BE2C (cell line): ENCODE results near the gene IRS4.

Experiments
- DNase-seq: peaks from one replicate; pipeline ENCODE4 v3.0.0-alpha.2; 2020
- H3K27me3 ChIP-seq: fragments of 250-450 bp; sonication (Bioruptor Pico); 2 replicates; pipeline ENCODE4 v1.5.1; 2020; ENCODE audit warnings: mild to moderate bottlenecking
- H3K36me3 ChIP-seq: fragments of 250-450 bp; sonication (Bioruptor Pico); 2 replicates; pipeline ENCODE4 v1.5.1; 2020; ENCODE audit warnings: mild to moderate bottlenecking
- H3K4me1 ChIP-seq: fragments of 250-450 bp; sonication (Bioruptor Pico); 2 replicates; pipeline ENCODE4 v1.5.1; 2020
- H3K4me3 ChIP-seq: 2 replicates; pipeline ENCODE4 v1.5.1; 2011; ENCODE audit warnings: low read depth, low read length
- H3K9me3 ChIP-seq: fragments of 250-450 bp; sonication (Bioruptor Pico); 2 replicates; pipeline ENCODE4 v1.5.1; 2020
- CTCF ChIP-seq: IDR thresholded peaks from 2 replicates; pipeline ENCODE4 v1.5.1; 2012; ENCODE audit warnings: mild to moderate bottlenecking, low read depth, low read length

Gene IRS4

DNA sequence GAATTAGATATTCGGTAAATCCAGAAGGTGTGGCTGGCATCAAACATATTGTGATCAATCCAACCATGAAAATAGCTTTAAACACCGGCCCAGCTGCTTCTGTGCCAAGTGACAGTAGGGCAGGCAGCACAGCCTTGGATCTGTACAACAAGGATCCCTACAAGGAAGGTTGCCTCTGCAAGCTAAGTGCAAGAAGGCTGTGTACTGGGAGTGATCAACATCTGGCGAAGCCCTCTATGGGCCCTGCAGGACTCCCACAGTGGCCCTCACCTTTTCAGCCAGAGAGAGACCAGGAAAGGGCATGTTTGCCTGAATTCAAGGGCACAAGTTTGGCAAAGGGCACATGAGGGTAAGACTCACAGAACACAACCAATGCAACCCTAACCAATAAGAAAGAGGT, 9.6 kb downstream of the IRS4 start:
- no peak overlapping the region for H3K4me3 ChIP-seq
- TF ChIP-seq CTCF: no peak
- H3K9me3 ChIP-seq: no peaks in the 10 kb centered on the region
- H3K4me1 ChIP-seq: no peaks in the 10 kb centered on the region
- H3K36me3 ChIP-seq: no peaks in the 10 kb centered on the region
- H3K27me3 ChIP-seq: no peaks in the 10 kb centered on the region; the same call in 1 of the 2 replicates
- no peak for DNase-seq

- no peak for TF ChIP-seq CTCF
- H3K4me3 ChIP-seq: no peak overlapping the region
- DNase-seq: no peak
- H3K9me3 ChIP-seq: no peaks in the 10 kb centered on the region
- no peaks in the 10 kb centered on the region for H3K36me3 ChIP-seq
- no peaks in the 10 kb centered on the region for H3K4me1 ChIP-seq
- no peaks in the 10 kb centered on the region for H3K27me3 ChIP-seq
Measured at GRCh38 chrX:108722561-108722960, 13.8 kb downstream of the IRS4 start.

DNA sequence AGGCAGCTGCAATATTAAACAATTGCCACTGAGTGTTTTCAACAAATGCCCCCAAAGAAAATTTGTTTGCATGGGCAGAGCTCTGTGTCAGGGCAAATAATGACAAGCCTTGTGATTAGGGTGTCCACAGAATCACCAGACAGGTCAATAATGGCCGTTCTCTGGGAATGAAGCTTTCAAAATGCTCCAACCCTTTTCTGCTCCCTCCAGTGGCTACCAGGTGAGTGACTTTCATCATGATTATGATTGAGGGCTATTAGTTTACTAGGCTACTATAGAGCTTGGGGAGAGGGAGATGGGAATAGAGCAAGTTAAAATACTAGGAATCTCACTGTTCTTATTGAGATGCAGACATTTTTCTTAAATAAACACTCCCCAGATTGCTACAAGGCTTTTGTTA, 23.5 kb downstream of the IRS4 start:
- H3K27me3 ChIP-seq: no peaks in the 10 kb centered on the region
- TF ChIP-seq CTCF: no peak
- no peaks in the 10 kb centered on the region for H3K9me3 ChIP-seq
- H3K36me3 ChIP-seq: no peaks in the 10 kb centered on the region
- no peak for DNase-seq
- no peaks in the 10 kb centered on the region for H3K4me1 ChIP-seq
- H3K4me3 ChIP-seq: no peak overlapping the region

DNA sequence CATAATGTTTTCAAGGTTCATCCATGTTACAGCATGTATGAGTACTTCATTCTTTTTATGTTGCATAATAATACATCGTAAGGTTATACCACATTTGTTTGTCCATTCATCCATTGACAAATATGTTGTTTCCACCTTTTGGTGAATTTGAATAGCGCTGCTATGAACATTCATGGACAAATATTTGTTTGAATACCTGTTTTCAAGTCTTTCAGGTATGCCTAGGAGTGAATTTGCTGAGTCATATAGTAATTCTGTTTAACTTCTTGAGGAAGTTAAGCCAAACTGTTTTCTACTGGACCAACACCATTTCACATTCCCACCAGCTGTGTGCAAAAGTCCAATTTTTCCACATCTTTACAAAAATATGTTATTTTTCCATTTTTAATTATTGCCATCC, 31.5 kb downstream of the IRS4 start:
- no peak for TF ChIP-seq CTCF
- Histone ChIP-seq H3K4me3 (no peak overlapping the region), H3K36me3 (no peaks in the 10 kb centered on the region), H3K9me3 (no peaks in the 10 kb centered on the region), H3K4me1 (no peaks in the 10 kb centered on the region), H3K27me3 (no peaks in the 10 kb centered on the region)
- DNase-seq: no peak

GRCh38 chrX:108702530-108702929, 33.8 kb downstream of the IRS4 start:
- Histone ChIP-seq H3K27me3 (no peaks in the 10 kb centered on the region), H3K4me1 (no peaks in the 10 kb centered on the region), H3K4me3 (no peak overlapping the region), H3K9me3 (no peaks in the 10 kb centered on the region), H3K36me3 (no peaks in the 10 kb centered on the region)
- TF ChIP-seq CTCF: no peak
- no peak for DNase-seq

DNA sequence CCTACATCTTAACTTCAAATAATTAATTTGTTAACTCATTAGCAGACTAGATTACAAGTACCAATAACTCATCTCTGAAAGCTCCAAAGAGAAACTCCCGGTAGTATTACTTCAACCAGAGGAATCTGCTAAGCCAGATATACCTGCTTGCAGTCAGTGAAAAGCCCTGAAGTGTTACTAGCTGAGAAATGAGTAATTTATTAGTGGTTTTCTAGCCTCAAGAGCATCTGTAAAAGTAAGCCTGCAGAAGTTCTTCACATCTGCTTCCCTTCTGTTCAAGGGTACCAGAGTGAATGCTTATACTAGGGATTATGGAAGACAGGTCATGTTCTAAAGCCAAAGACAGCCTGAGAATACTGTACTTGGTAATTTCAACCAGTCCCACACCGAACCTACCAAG, 34.7 kb downstream of the IRS4 start:
- Histone ChIP-seq H3K4me1 (no peaks in the 10 kb centered on the region), H3K36me3 (no peaks in the 10 kb centered on the region), H3K27me3 (no peaks in the 10 kb centered on the region), H3K4me3 (no peak overlapping the region), H3K9me3 (no peaks in the 10 kb centered on the region)
- no peak for DNase-seq
- no peak for TF ChIP-seq CTCF
